HT-29 (cell line): ENCODE measurements around the gene PTPRN2. TPM values are rescaled to one million over a fixed set of nuclear protein-coding genes. Genes with fewer than 3 reads are reported as not detected.
"Not testable (repeated sequence)": the region's sequence is repeated elsewhere in the genome, so short reads cannot be mapped to it uniquely, and the experiment has no call there.

Source experiments
- DNase-seq: peaks from one replicate; pipeline ENCODE4 v3.0.0-alpha.2; 2015; ENCODE audit warnings: low spot score
- total RNA-seq: library from RNA; depleted of rRNA; stranded (reverse); fragments of >200 nt; shearing (Covaris generic); gene quantifications from 2 replicates; pipeline ENCODE4 v1.2.3, GENCODE V29; 2014

Gene PTPRN2
- total RNA-seq, 1 experiment from 2014 or later: 1.7 TPM

GRCh38 chr7:158054081-158054480, 533.5 kb downstream of the PTPRN2 start:
- no peak for DNase-seq

- DNase-seq: no peak
Measured at GRCh38 chr7:158053183-158053915, 534.3 kb downstream of the PTPRN2 start.

- DNase-seq: no peak
Measured at GRCh38 chr7:158052381-158053060, 535.1 kb downstream of the PTPRN2 start.

DNA sequence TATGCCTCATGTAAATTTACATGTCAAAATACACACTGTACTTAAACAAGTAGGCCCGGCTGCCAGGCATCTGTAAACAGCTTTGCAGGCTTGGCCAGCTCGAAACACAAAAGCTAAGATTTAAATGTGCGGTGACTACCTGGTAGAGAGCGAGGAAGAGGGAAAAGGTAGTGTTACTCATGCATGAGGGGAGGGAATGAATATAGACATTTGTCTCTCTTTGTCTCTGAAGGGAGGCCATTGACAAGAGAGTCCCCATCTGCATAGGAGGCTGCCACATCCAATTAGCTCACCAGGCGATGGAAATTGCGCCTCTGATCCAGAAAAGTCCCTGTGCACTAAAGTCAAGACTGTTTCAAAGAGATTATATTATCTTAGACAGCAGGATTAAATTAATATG, 535.8 kb downstream of the PTPRN2 start:
- DNase-seq: no peak

- no peak for DNase-seq
Measured at GRCh38 chr7:158050978-158051651, 536.5 kb downstream of the PTPRN2 start.

GRCh38 chr7:158050441-158050977, 537.1 kb downstream of the PTPRN2 start:
- no peak for DNase-seq

DNA sequence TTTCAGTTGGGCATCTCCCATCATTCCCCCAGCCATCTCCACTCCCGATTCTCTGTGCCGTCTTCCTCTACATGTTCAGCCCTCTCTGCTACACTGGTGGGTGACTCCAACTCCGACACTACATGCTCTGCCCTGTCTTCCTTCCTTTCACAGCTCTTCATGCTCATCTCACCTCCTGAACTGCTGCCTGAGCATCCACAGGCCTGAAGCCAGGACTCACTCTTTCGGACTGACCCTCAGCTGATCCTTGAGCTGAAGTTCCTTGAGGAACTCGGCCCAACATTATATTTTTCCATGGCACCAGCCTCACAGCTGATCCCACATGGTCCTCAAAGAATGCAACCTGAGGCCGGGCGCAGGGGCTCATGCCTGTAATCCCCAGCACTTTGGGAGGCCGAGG, 538.4 kb downstream of the PTPRN2 start:
- DNase-seq: no peak

GRCh38 chr7:158048569-158048968, 539.1 kb downstream of the PTPRN2 start:
- no peak for DNase-seq

GRCh38 chr7:158047391-158048059, 540.1 kb downstream of the PTPRN2 start:
- no peak for DNase-seq

GRCh38 chr7:158046246-158046645, 541.4 kb downstream of the PTPRN2 start:
- DNase-seq: not testable (repeated sequence)

DNA sequence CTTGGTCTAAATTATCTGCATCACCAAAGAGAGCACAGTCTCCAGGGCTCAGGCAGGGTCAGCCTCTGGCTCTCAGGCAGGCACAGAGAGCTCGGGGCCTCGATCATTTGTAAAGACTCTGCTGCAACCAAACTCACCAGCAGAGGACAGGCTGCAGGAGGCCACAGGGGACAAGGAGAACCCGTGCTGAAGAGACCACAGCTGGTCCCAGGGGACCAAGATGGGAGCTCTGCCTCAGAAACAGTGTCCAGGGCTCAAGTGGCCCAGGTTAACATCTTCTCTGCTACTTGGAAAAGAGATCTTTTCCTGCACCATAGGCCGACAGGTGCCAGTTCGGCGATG, 543.2 kb downstream of the PTPRN2 start:
- DNase-seq: no peak

- DNase-seq: no peak
Measured at GRCh38 chr7:158043551-158044481, 543.8 kb downstream of the PTPRN2 start.

GRCh38 chr7:158042156-158042880, 545.3 kb downstream of the PTPRN2 start:
- DNase-seq: no peak

DNA sequence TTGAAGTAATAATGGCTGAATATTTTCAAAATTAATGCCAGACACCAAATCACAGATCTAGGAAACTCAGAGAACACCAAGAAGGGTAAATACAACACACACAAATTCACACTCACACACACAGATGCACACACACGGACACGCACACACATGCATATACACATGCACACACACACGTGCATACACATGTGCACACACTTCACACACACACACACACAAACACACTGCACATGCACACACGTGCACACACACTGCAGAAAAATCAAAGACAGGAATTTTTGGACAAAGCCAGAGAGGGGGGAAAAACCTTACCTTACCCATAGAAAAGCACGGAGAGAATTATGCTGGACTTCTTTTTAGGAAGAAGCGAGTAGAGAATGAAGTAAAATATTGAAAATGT, 547.4 kb downstream of the PTPRN2 start:
- no peak for DNase-seq

GRCh38 chr7:158039270-158039669, 548.4 kb downstream of the PTPRN2 start:
- no peak for DNase-seq

DNA sequence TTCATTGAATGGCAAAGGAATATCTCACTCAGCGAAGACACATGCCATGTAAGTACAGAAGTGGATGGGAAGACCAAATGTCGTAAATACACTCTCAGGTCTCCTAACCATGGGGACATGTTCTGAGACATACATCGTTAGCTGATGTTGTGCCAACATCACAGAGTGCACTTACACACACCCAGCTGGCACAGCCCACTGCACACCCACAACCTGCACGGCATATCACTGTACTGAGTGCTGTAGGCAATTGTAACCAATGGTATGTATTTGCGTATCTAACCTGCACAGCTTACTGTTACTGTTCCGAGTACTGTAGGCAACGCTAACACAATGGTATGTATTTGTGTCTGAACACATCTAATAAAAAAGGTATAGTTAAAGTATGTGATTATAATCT, 550.4 kb downstream of the PTPRN2 start:
- no peak for DNase-seq

- no peak for DNase-seq
Measured at GRCh38 chr7:158035343-158035742, 552.3 kb downstream of the PTPRN2 start.

DNA sequence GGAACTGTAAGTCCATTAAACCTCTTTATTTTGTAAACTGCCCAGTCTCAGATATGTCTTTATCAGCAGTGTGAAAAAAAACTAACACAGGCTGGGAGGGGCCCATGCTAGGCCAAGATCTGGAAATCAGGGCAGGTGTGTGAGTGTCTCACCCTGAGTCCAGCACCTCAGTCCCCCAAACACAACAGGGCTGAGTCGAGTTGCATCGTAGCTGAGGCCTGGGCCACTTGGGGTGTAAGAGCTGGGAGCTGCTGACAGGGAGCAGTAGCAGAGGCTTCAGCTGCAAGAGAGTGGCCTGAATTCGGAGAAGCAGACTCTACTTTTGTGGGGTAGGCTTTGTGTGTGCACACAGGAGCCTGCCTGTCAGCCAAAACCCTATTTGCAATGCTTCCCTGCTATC, 553.1 kb downstream of the PTPRN2 start:
- DNase-seq: no peak

GRCh38 chr7:158033925-158034324, 553.7 kb downstream of the PTPRN2 start:
- not testable (repeated sequence) for DNase-seq

GRCh38 chr7:158033196-158033595, 554.4 kb downstream of the PTPRN2 start:
- DNase-seq: no peak
